ENCODE measurements around the gene CREM. TPM values are rescaled to one million over a fixed set of nuclear protein-coding genes. Genes with fewer than 3 reads are reported as not detected.
A peak's percentile ranks its signal among the peaks of the same experiment; 100 is the strongest.

The CREM gene
- total RNA-seq, 1 donor from 2014 or later = 86.4 TPM

GRCh38 chr10:35192645-35193249, 66.1 kb downstream of the CREM start:
- H3K27ac Mint-ChIP-seq = no peak overlapping the region
- ChIA-PET POLR2A (interaction anchor here (1.4 to 8.1 kb wide), 2 partner anchors 8 to 61 kb away, joined by 5 to 570 read pairs; partner anchors contain the start of gene CREM), CTCF (no interaction called here)
- intact Hi-C loops (cut with micrococcal nuclease) = no loop called here
- no peaks in the 10 kb centered on the region for H3K27me3 Mint-ChIP-seq
- peaks cover 28% of the 10 kb centered on the region for H3K4me1 Mint-ChIP-seq
- no peaks in the 10 kb centered on the region for H3K9me3 Mint-ChIP-seq
- no peak overlapping the region for H3K4me3 Mint-ChIP-seq
- peaks cover 12% of the 10 kb centered on the region for H3K36me3 Mint-ChIP-seq (ENCODE audit: low read depth)
- TF ChIP-seq CTCF (IDR thresholded peaks at IDR 0.05) = no peak
- no peak for DNase-seq
- no peak for ATAC-seq (ENCODE audit: low read depth)

GRCh38 chr10:35194471-35194870, 67.8 kb downstream of the CREM start:
- peak overlapping the region; percentile 99 for H3K27ac Mint-ChIP-seq
- H3K36me3 Mint-ChIP-seq (ENCODE audit: low read depth) = peaks cover 18% of the 10 kb centered on the region
- ATAC-seq (ENCODE audit: low read depth) (no peak), DNase-seq (no peak)
- no peaks in the 10 kb centered on the region for H3K9me3 Mint-ChIP-seq
- no peak for TF ChIP-seq CTCF (IDR thresholded peaks at IDR 0.05)
- peak overlapping the region; percentile 92 for H3K4me3 Mint-ChIP-seq
- ChIA-PET POLR2A (interaction anchor here (1.8 to 8.1 kb wide), 9 partner anchors 10 to 104 kb away, joined by 9 to 570 read pairs (median 18); partner anchors contain the start of genes CREM and CUL2), CTCF (interaction anchor here (1.2 to 2.6 kb wide), 4 partner anchors 11 to 74 kb away, joined by 3 to 134 read pairs (median 46); partner anchors contain the start of gene CREM)
- intact Hi-C loops (cut with micrococcal nuclease) = loop anchor here (1.0 to 2.0 kb wide), 2 partner anchors 12 to 142 kb away; partner anchors contain the start of gene CCNY
- H3K4me1 Mint-ChIP-seq = peaks cover 31% of the 10 kb centered on the region
- H3K27me3 Mint-ChIP-seq = no peaks in the 10 kb centered on the region

GRCh38 chr10:35194906-35195305, 68.3 kb downstream of the CREM start:
- Mint-ChIP-seq H3K4me1 (peaks cover 31% of the 10 kb centered on the region), H3K4me3 (peak overlapping the region; percentile 92), H3K9me3 (no peaks in the 10 kb centered on the region), H3K27ac (peak overlapping the region; percentile 99), H3K27me3 (no peaks in the 10 kb centered on the region), H3K36me3 (ENCODE audit: low read depth) (peaks cover 18% of the 10 kb centered on the region)
- POLR2A ChIA-PET = interaction anchor here (1.0 to 8.1 kb wide), 12 partner anchors 10 to 180 kb away, joined by 3 to 570 read pairs (median 14); partner anchors contain the start of genes CREM and CUL2
- TF ChIP-seq CTCF (IDR thresholded peaks at IDR 0.05) = no peak
- intact Hi-C loops (cut with micrococcal nuclease) = loop anchor here (1.0 to 5.0 kb wide), 8 partner anchors 13 to 1339 kb away; partner anchors contain the start of genes CCNY, CUL2 and FZD8
- DNase-seq (no peak), ATAC-seq (ENCODE audit: low read depth) (no peak)
- CTCF ChIA-PET = interaction anchor here (1.2 to 2.6 kb wide), 10 partner anchors 9 to 74 kb away, joined by 3 to 134 read pairs (median 14); partner anchors contain the start of gene CREM

GRCh38 chr10:35195361-35196306, 69.0 kb downstream of the CREM start:
- H3K27ac Mint-ChIP-seq = peak overlapping the region; percentile 99
- ATAC-seq (ENCODE audit: low read depth) (peak; percentile 88), DNase-seq (peak; percentile 44)
- H3K36me3 Mint-ChIP-seq (ENCODE audit: low read depth) = peaks cover 22% of the 10 kb centered on the region
- no peaks in the 10 kb centered on the region for H3K9me3 Mint-ChIP-seq
- H3K4me3 Mint-ChIP-seq = peak overlapping the region; percentile 92
- POLR2A ChIA-PET = interaction anchor here (0.5 to 8.1 kb wide), 21 partner anchors 9 to 1526 kb away, joined by 3 to 570 read pairs (median 9); partner anchors contain the start of genes CREM and CUL2
- H3K27me3 Mint-ChIP-seq = no peaks in the 10 kb centered on the region
- peaks cover 34% of the 10 kb centered on the region for H3K4me1 Mint-ChIP-seq
- CTCF ChIA-PET = interaction anchor here (1.1 to 2.6 kb wide), 25 partner anchors 9 to 148 kb away, joined by 3 to 134 read pairs (median 6); partner anchors contain the start of genes CREM and CUL2
- TF ChIP-seq CTCF (IDR thresholded peaks at IDR 0.05) = no peak
- intact Hi-C loops (cut with micrococcal nuclease) = loop anchor here (1.0 to 5.0 kb wide), 10 partner anchors 23 to 1339 kb away; partner anchors contain the start of genes CCNY, CUL2 and FZD8

Measured in activated B cell treated with CpG ODN at 0.5 μM for 24 hours (primary cell).